ENCODE results near the gene TOM1L2.

- TF ChIP-seq CTCF (IDR thresholded peaks at IDR 0.05) (no peak), POLR2AphosphoS5 (IDR thresholded peaks at IDR 0.05) (no peak), POLR2A (IDR thresholded peaks at IDR 0.05) (no peak)
These were observed 177.8 kb downstream of the TOM1L2 start for GRCh38 chr17:17794382-17794781.

All from breast epithelium (tissue), 3 donors.